ENCODE measurements around the gene RPS6KB2. TPM values are rescaled to one million over a fixed set of nuclear protein-coding genes. Genes with fewer than 3 reads are reported as not detected.

Gene RPS6KB2
- total and polyA plus RNA-seq, 7 donors, result 27.1 to 70.2 (median 55.9) TPM

DNA sequence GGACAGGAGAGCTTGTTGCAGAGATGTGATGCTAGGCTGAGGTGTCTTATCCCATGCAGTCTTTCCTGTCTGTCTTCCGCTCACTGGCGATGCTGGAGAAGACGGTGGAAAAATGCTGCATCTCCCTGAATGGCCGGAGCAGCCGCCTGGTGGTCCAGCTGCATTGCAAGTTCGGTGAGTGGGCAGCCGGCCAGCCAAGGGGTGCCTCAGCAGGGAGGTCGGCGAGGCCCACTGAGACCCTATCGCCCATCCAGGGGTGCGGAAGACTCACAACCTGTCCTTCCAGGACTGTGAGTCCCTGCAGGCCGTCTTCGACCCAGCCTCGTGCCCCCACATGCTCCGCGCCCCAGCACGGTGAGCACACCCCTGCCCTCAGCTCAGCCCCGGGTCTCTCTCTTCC lies 34.9 kb upstream of the RPS6KB2 start:
- TF ChIP-seq EP300 (IDR thresholded peaks at IDR 0.05), result no peak
- TF ChIP-seq, protein P1, sequence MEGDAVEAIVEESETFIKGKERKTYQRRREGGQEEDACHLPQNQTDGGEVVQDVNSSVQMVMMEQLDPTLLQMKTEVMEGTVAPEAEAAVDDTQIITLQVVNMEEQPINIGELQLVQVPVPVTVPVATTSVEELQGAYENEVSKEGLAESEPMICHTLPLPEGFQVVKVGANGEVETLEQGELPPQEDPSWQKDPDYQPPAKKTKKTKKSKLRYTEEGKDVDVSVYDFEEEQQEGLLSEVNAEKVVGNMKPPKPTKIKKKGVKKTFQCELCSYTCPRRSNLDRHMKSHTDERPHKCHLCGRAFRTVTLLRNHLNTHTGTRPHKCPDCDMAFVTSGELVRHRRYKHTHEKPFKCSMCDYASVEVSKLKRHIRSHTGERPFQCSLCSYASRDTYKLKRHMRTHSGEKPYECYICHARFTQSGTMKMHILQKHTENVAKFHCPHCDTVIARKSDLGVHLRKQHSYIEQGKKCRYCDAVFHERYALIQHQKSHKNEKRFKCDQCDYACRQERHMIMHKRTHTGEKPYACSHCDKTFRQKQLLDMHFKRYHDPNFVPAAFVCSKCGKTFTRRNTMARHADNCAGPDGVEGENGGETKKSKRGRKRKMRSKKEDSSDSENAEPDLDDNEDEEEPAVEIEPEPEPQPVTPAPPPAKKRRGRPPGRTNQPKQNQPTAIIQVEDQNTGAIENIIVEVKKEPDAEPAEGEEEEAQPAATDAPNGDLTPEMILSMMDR (IDR thresholded peaks at IDR 0.05), result no peak
- no peak for TF ChIP-seq POLR2A (IDR thresholded peaks at IDR 0.05)
- TF ChIP-seq POLR2AphosphoS5 (IDR thresholded peaks at IDR 0.05), result no peak
- 93 to 94% methylated on average over 18 of the region's 18 CpGs for WGBS, 2 donors
- Histone ChIP-seq H3K36me3 (peaks cover 11 to 49% (median 18%) of the 10 kb centered on the region in 4 donors), H3K9me3 (no peaks in the 10 kb centered on the region), H3K4me3 (no peak overlapping the region), H3K27me3 (no peaks in the 10 kb centered on the region), H3K27ac (no peak overlapping the region), H3K4me1 (peaks cover 0 to 48% (median 19%) of the 10 kb centered on the region in 4 donors)
- no peak for DNase-seq
- intact Hi-C loops (cut with DNase I), result no loop called here

DNA sequence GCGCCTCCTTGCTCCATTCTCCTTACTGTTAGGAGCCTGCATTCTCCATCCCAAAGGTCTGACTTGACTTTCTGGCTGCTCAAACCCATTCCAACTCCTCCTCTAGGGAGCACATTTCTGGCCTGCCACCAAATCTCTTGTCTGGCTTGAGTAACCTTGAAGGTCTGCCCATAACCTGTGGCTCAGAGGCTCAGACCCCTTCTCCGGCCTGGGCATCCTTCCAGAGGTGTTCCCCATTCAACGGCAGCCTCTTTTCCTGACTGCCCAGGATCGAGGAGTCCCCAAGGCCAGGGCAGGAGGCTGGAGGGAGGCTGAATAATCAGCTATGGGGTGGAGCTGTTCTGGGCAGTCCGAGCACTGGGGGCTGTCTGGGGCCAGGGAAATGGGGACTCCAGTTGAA lies 34.3 kb upstream of the RPS6KB2 start:
- TF ChIP-seq POLR2A (IDR thresholded peaks at IDR 0.05) (no peak), POLR2AphosphoS5 (IDR thresholded peaks at IDR 0.05) (no peak)
- Histone ChIP-seq H3K36me3 (peaks cover 17 to 54% (median 23%) of the 10 kb centered on the region in 4 donors), H3K4me1 (peaks cover 0 to 50% (median 23%) of the 10 kb centered on the region in 4 donors), H3K27me3 (no peaks in the 10 kb centered on the region), H3K9me3 (no peaks in the 10 kb centered on the region), H3K27ac (no peak overlapping the region), H3K4me3 (no peak overlapping the region)
- intact Hi-C loops (cut with DNase I), result no loop called here
- 86 to 92% methylated on average over 5 of the region's 5 CpGs for WGBS, 2 donors
- no peak for DNase-seq

DNA sequence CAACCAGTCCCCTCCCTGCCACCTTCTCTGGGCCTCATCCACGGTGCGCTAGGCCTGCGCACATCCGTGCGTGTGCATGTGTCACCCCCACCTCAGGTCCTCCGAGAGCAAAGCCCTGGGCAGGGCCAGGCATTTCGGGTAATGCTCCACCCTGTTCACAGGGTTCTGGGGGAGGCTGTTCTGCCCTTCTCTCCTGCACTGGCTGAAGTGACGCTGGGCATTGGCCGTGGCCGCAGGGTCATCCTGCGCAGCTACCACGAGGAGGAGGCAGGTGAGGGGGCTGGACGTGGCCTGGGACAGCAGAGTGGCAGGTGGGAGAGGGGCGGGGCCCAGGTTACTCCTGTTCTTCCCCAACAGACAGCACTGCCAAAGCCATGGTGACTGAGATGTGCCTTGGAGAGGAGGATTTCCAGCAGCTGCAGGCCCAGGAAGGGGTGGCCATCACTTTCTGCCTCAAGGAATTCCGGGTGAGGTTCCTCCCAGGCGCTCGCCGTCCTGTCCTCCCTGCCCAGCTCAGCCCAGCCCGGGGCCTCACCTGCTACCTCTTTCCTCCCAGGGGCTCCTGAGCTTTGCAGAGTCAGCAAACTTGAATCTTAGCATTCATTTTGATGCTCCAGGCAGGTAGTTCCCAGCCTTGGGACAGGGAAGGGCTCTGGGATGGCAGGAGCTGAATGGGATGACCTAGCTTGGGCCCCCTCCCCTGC lies 32.6 kb upstream of the RPS6KB2 start:
- H3K27ac ChIP-seq, result no peak overlapping the region
- H3K9me3 ChIP-seq, result no peaks in the 10 kb centered on the region
- 86 to 92% methylated on average over 19 of the region's 19 CpGs for WGBS, 2 donors
- peaks cover 23 to 63% (median 30%) of the 10 kb centered on the region in 4 donors for H3K36me3 ChIP-seq
- H3K4me3 ChIP-seq, result no peak overlapping the region
- no peaks in the 10 kb centered on the region for H3K27me3 ChIP-seq
- DNase-seq, result no peak
- intact Hi-C loops (cut with DNase I), result no loop called here
- TF ChIP-seq POLR2AphosphoS5 (IDR thresholded peaks at IDR 0.05), result no peak
- TF ChIP-seq EP300 (IDR thresholded peaks at IDR 0.05), result no peak
- TF ChIP-seq POLR2A (IDR thresholded peaks at IDR 0.05), result no peak
- TF ChIP-seq, protein P1 (IDR thresholded peaks at IDR 0.05), result no peak
- H3K4me1 ChIP-seq, result peaks cover 0 to 60% (median 37%) of the 10 kb centered on the region in 4 donors

DNA sequence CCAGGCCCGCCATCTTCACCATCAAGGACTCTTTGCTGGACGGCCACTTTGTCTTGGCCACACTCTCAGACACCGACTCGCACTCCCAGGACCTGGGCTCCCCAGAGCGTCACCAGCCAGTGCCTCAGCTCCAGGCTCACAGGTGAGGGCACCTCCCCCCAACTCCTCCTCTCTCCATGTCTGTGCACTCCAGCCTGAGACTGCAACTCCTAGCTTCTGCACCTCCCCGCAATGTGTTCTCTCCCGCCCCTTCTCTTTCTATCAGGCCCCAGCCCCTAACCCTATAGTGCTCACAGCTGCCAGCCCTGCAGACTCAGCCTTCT lies 32.1 kb upstream of the RPS6KB2 start:
- Histone ChIP-seq H3K27ac (no peak overlapping the region), H3K27me3 (no peaks in the 10 kb centered on the region), H3K4me1 (peaks cover 0 to 57% (median 35%) of the 10 kb centered on the region in 4 donors), H3K4me3 (no peak overlapping the region), H3K9me3 (no peaks in the 10 kb centered on the region), H3K36me3 (peaks cover 23 to 63% (median 30%) of the 10 kb centered on the region in 4 donors)
- 92 to 95% methylated on average over 7 of the region's 7 CpGs for WGBS, 2 donors
- DNase-seq, result no peak
- TF ChIP-seq, protein P1 (IDR thresholded peaks at IDR 0.05), result no peak
- TF ChIP-seq EP300 (IDR thresholded peaks at IDR 0.05), result no peak
- no peak for TF ChIP-seq POLR2A (IDR thresholded peaks at IDR 0.05)
- TF ChIP-seq POLR2AphosphoS5 (IDR thresholded peaks at IDR 0.05), result no peak
- intact Hi-C loops (cut with DNase I), result no loop called here

DNA sequence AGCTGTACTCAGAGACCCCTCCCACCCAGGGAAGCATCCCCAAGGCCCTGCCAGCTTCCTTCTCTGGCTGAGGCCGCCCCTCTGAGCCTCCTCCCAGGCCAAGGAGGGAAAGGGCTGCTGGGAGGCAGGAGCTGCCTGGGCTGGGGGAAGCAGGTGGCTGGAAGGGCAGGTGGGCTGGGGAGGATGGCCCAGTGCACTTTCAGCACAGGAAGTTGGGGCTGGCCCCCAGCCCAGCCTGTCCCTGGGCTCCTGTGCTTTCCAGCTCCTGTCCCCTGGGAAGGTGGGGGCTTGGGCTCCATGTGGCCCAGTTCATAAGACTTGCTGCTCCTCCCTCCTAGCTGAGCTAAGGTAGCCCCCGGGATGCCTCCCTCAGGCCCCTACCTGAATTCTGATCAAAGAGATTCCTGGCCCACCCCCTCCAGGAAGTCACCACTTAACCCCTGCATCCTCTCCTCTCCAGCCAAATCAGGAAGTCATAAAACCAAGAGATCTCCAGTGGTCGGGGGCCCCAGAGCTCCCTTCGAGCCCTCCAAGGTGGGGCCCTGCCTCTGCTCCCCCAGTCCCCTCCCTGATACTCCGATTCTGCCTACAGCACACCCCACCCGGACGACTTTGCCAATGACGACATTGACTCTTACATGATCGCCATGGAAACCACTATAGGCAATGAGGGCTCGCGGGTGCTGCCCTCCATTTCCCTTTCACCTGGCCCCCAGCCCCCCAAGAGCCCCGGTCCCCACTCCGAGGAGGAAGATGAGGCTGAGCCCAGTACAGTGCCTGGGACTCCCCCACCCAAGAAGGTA lies 31.5 kb upstream of the RPS6KB2 start:
- TF ChIP-seq, protein P1 (IDR thresholded peaks at IDR 0.05), result no peak
- TF ChIP-seq POLR2A (IDR thresholded peaks at IDR 0.05), result no peak
- no peak for TF ChIP-seq POLR2AphosphoS5 (IDR thresholded peaks at IDR 0.05)
- no peak for TF ChIP-seq EP300 (IDR thresholded peaks at IDR 0.05)
- peak; percentile 67 for DNase-seq
- Histone ChIP-seq H3K4me1 (peaks cover 0 to 54% (median 34%) of the 10 kb centered on the region in 4 donors), H3K9me3 (no peaks in the 10 kb centered on the region), H3K4me3 (no peak overlapping the region), H3K27me3 (no peaks in the 10 kb centered on the region), H3K36me3 (peaks cover 23 to 63% (median 30%) of the 10 kb centered on the region in 4 donors), H3K27ac (peak overlapping the region in 1 of 4 donors; percentile 1)
- intact Hi-C loops (cut with DNase I), result no loop called here
- 34 to 53% methylated on average over 13 of the region's 13 CpGs for WGBS, 2 donors
